Measurements from ENCODE around the gene TMEM234.
"Not testable (repeated sequence)": the region's sequence is repeated elsewhere in the genome, so short reads cannot be mapped to it uniquely, and the experiment has no call there.

TMEM234 gene

GRCh38 chr1:32221980-32222755 lies at the start of gene TMEM234, which contains the start of gene EIF3I:
Gene TMEM234 (minus strand): TSS chr1:32222353. CDS start chr1:32222322, 31 bp downstream.
Gene EIF3I (plus strand): TSS chr1:32222407. CDS start chr1:32222442, 35 bp downstream.
- DNase-seq (ENCODE audit: extremely low read depth, low read depth): peak; percentile 70

GRCh38 chr1:32269744-32270143 lies 47.6 kb upstream of the TMEM234 start:
- no peak overlapping the region for H3K4me3 ChIP-seq (replicated peaks; ENCODE audit: low read depth, low read length)
- TF ChIP-seq, protein P1, sequence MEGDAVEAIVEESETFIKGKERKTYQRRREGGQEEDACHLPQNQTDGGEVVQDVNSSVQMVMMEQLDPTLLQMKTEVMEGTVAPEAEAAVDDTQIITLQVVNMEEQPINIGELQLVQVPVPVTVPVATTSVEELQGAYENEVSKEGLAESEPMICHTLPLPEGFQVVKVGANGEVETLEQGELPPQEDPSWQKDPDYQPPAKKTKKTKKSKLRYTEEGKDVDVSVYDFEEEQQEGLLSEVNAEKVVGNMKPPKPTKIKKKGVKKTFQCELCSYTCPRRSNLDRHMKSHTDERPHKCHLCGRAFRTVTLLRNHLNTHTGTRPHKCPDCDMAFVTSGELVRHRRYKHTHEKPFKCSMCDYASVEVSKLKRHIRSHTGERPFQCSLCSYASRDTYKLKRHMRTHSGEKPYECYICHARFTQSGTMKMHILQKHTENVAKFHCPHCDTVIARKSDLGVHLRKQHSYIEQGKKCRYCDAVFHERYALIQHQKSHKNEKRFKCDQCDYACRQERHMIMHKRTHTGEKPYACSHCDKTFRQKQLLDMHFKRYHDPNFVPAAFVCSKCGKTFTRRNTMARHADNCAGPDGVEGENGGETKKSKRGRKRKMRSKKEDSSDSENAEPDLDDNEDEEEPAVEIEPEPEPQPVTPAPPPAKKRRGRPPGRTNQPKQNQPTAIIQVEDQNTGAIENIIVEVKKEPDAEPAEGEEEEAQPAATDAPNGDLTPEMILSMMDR (IDR thresholded peaks at IDR 0.05; ENCODE audit: low read depth, low read length, missing control alignments): no peak
- DNase-seq (ENCODE audit: extremely low read depth, low read depth): no peak

More at GRCh38 chr1:32221980-32222755, at the start of gene TMEM234, which contains the start of gene EIF3I:
- H3K4me3 ChIP-seq (replicated peaks; ENCODE audit: low read depth, low read length): peak within 1 kb of the TSS; percentile 98
- TF ChIP-seq, protein P1 (IDR thresholded peaks at IDR 0.05; ENCODE audit: low read depth, low read length, missing control alignments): no peak

DNA sequence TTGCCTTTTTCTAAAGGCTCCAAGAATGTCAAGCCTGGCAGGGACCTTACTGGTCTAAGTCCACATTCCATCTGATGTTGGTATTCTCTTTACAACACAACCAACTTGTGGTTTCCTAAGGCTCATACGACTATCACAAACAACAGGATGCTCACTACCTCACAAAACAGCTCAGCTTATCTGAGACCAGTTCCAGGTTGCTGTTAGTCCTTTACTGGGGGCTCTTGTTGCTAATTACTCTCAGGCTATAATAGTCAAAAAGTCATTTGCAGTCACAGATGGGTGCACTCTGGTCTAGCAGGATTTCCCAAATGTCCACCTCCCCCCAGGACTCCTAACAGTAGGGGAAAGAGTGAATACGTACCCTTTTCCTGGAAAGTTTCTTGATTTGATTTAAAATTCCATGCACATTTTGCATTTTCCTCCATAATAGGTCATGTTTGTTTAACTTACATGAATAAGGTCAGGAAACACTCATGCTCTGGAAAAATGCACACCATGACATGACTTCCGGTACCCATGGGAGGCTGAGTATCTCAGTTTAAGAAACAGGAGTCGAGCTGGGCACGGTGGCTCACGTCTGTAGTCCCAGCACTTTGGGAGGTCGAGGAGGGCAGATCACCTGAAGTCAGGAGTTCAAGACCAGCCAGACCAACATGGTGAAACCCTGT lies 44.9 kb upstream of the TMEM234 start:
- no peak for DNase-seq (ENCODE audit: extremely low read depth, low read depth)
- TF ChIP-seq, protein P1 (IDR thresholded peaks at IDR 0.05; ENCODE audit: low read depth, low read length, missing control alignments): no peak
- H3K4me3 ChIP-seq (replicated peaks; ENCODE audit: low read depth, low read length): no peak overlapping the region

DNA sequence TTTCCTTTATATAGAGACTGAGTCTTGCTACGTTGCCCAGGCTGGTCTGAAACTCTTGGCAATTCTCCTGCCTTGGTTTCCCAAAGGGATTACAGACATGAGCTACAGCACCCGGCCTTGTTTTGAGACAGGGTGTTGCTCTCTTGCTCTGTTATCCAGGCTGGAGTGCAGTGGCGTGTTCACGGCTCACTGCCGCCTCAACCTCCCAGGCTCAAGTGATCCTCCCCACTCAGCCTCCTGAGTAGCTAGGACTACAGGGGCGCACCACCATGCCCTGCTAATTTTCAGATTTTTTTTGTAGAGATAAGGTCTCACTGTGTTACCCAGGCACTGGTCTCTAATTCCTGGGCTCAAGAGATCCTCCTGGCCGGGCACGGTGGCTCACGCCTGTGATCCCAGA lies 43.7 kb upstream of the TMEM234 start:
- no peak for DNase-seq (ENCODE audit: extremely low read depth, low read depth)
- H3K4me3 ChIP-seq (replicated peaks; ENCODE audit: low read depth, low read length): no peak overlapping the region
- TF ChIP-seq, protein P1 (IDR thresholded peaks at IDR 0.05; ENCODE audit: low read depth, low read length, missing control alignments): no peak

- no peak for DNase-seq (ENCODE audit: extremely low read depth, low read depth)
- TF ChIP-seq, protein P1 (IDR thresholded peaks at IDR 0.05; ENCODE audit: low read depth, low read length, missing control alignments): no peak
- no peak overlapping the region for H3K4me3 ChIP-seq (replicated peaks; ENCODE audit: low read depth, low read length)
Measured at GRCh38 chr1:32263744-32264143, 41.6 kb upstream of the TMEM234 start.

DNA sequence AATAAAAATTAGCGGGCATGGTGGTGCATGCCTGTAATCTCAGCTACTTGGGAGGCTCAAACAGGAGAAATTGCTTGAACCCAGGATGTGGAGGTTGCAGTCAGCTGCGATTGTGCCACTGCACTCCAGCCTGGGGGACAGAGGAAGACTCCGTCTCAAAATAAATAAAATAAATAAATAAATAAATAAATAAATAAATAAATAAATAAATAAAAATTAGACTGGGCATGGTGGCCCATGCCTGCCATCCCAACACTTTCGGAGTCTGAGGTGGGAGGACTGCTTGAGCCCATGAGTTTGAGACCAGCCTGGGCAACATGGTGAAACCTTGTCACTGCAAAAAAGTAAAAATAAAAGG lies 41.1 kb upstream of the TMEM234 start:
- not testable (repeated sequence) for H3K4me3 ChIP-seq (replicated peaks; ENCODE audit: low read depth, low read length); DNase-seq (ENCODE audit: extremely low read depth, low read depth)

- no peak overlapping the region for H3K4me3 ChIP-seq (replicated peaks; ENCODE audit: low read depth, low read length)
- DNase-seq (ENCODE audit: extremely low read depth, low read depth): no peak
- TF ChIP-seq, protein P1 (IDR thresholded peaks at IDR 0.05; ENCODE audit: low read depth, low read length, missing control alignments): no peak
Measured at GRCh38 chr1:32257227-32257508, 35.0 kb upstream of the TMEM234 start.
